ENCODE data around the gene SLCO2B1.

Gene SLCO2B1

GRCh38 chr11:75223954-75224643 lies 73.2 kb downstream of the SLCO2B1 start:
- ChIA-PET CTCF (interaction anchor here (0.8 to 2.4 kb wide), 3 partner anchors 10 to 19 kb away, joined by 3 to 8 read pairs (median 7); no protein-coding TSS in a partner anchor), POLR2A (no interaction called here)
- no peak for TF ChIP-seq TARDBP (IDR thresholded peaks at IDR 0.05)
- TF ChIP-seq PKNOX1 (IDR thresholded peaks at IDR 0.05): no peak
- TF ChIP-seq ELF4 (IDR thresholded peaks at IDR 0.05): no peak
- TF ChIP-seq FOXM1 (IDR thresholded peaks at IDR 0.05; ENCODE audit: borderline replicate concordance): no peak
- no peak for TF ChIP-seq SUZ12 (IDR thresholded peaks at IDR 0.05)
- no peak for TF ChIP-seq FOXA1 (IDR thresholded peaks at IDR 0.05)
- TF ChIP-seq NFRKB (IDR thresholded peaks at IDR 0.05): no peak
- no peak for TF ChIP-seq ARNT (IDR thresholded peaks at IDR 0.05)
- TF ChIP-seq BHLHE40 (IDR thresholded peaks at IDR 0.05; ENCODE audit: borderline replicate concordance): no peak
- TF ChIP-seq ZNF384 (IDR thresholded peaks at IDR 0.05): no peak
- TF ChIP-seq SP1 (IDR thresholded peaks at IDR 0.05): no peak
- TF ChIP-seq FOXK2 (IDR thresholded peaks at IDR 0.05): no peak
- TF ChIP-seq L3MBTL2 (conservative IDR thresholded peaks at IDR 0.05): no peak
- no peak for TF ChIP-seq LEF1 (IDR thresholded peaks at IDR 0.05; ENCODE audit: borderline replicate concordance)
- no peak for TF ChIP-seq CTBP1 (IDR thresholded peaks at IDR 0.05; ENCODE audit: borderline replicate concordance)
- TF ChIP-seq HDGF (IDR thresholded peaks at IDR 0.05; ENCODE audit: borderline replicate concordance): no peak
- DNase-seq (ENCODE audit: extremely low spot score): no peak

DNA sequence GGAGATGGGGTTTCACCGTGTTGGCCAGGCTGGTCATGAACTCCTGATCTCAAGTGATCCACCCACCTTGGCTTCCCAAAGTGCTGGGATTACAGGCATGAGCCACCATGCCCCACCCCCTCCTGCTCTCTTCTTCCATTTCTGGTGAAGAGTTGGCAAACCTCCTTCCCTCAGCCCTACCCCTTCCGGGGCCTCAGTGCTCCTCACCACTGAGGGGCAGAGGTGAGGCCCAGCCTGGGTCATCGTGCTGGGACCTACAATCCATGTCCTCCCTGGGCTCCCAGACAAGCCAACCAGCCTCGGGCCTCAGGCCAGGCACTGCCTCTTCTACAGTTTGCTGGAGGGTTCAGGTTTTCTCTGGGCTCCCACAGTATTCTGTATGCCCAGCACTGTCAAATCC lies 74.9 kb downstream of the SLCO2B1 start:
- no peak for DNase-seq (ENCODE audit: extremely low spot score)
- TF ChIP-seq ELF4 (IDR thresholded peaks at IDR 0.05): no peak
- no peak for TF ChIP-seq ZNF384 (IDR thresholded peaks at IDR 0.05)
- TF ChIP-seq TARDBP (IDR thresholded peaks at IDR 0.05): no peak
- TF ChIP-seq L3MBTL2 (conservative IDR thresholded peaks at IDR 0.05): no peak
- no peak for TF ChIP-seq FOXK2 (IDR thresholded peaks at IDR 0.05)
- no peak for TF ChIP-seq FOXM1 (IDR thresholded peaks at IDR 0.05; ENCODE audit: borderline replicate concordance)
- TF ChIP-seq SUZ12 (IDR thresholded peaks at IDR 0.05): no peak
- no peak for TF ChIP-seq CTBP1 (IDR thresholded peaks at IDR 0.05; ENCODE audit: borderline replicate concordance)
- no peak for TF ChIP-seq ARNT (IDR thresholded peaks at IDR 0.05)
- ChIA-PET CTCF (interaction anchor here (1.1 kb wide), 1 partner anchor 11 kb away, joined by 4 read pairs; no protein-coding TSS in a partner anchor), POLR2A (no interaction called here)

- POLR2A ChIA-PET: no interaction called here
- DNase-seq (ENCODE audit: extremely low spot score): no peak
- CTCF ChIA-PET: no interaction called here
- TF ChIP-seq PKNOX1 (IDR thresholded peaks at IDR 0.05) (no peak), FOXM1 (IDR thresholded peaks at IDR 0.05; ENCODE audit: borderline replicate concordance) (no peak), LEF1 (IDR thresholded peaks at IDR 0.05; ENCODE audit: borderline replicate concordance) (no peak), HDGF (IDR thresholded peaks at IDR 0.05; ENCODE audit: borderline replicate concordance) (no peak), SUZ12 (IDR thresholded peaks at IDR 0.05) (no peak), FOXA1 (IDR thresholded peaks at IDR 0.05) (no peak), BHLHE40 (IDR thresholded peaks at IDR 0.05; ENCODE audit: borderline replicate concordance) (no peak), ZNF384 (IDR thresholded peaks at IDR 0.05) (no peak), ELF4 (IDR thresholded peaks at IDR 0.05) (no peak), SP1 (IDR thresholded peaks at IDR 0.05) (no peak), FOXK2 (IDR thresholded peaks at IDR 0.05) (no peak), L3MBTL2 (conservative IDR thresholded peaks at IDR 0.05) (no peak), TARDBP (IDR thresholded peaks at IDR 0.05) (no peak), NFRKB (IDR thresholded peaks at IDR 0.05) (no peak), CTBP1 (IDR thresholded peaks at IDR 0.05; ENCODE audit: borderline replicate concordance) (no peak)
Measured at GRCh38 chr11:75229466-75229865, 78.6 kb downstream of the SLCO2B1 start.

GRCh38 chr11:75230621-75231020 lies 79.7 kb downstream of the SLCO2B1 start:
- TF ChIP-seq LEF1 (IDR thresholded peaks at IDR 0.05; ENCODE audit: borderline replicate concordance) (no peak), FOXK2 (IDR thresholded peaks at IDR 0.05) (no peak), TARDBP (IDR thresholded peaks at IDR 0.05) (no peak), CTBP1 (IDR thresholded peaks at IDR 0.05; ENCODE audit: borderline replicate concordance) (no peak), SP1 (IDR thresholded peaks at IDR 0.05) (no peak), PKNOX1 (IDR thresholded peaks at IDR 0.05) (no peak), HDGF (IDR thresholded peaks at IDR 0.05; ENCODE audit: borderline replicate concordance) (no peak), ARNT (IDR thresholded peaks at IDR 0.05) (no peak), FOXA1 (IDR thresholded peaks at IDR 0.05) (no peak), BHLHE40 (IDR thresholded peaks at IDR 0.05; ENCODE audit: borderline replicate concordance) (no peak), NFRKB (IDR thresholded peaks at IDR 0.05) (no peak), L3MBTL2 (conservative IDR thresholded peaks at IDR 0.05) (no peak), FOXM1 (IDR thresholded peaks at IDR 0.05; ENCODE audit: borderline replicate concordance) (no peak), ZNF384 (IDR thresholded peaks at IDR 0.05) (no peak), ELF4 (IDR thresholded peaks at IDR 0.05) (no peak), SUZ12 (IDR thresholded peaks at IDR 0.05) (no peak)
- POLR2A ChIA-PET: no interaction called here
- CTCF ChIA-PET: interaction anchor here (0.6 kb wide), 1 partner anchor 241 kb away, joined by 3 read pairs; no protein-coding TSS in a partner anchor
- no peak for DNase-seq (ENCODE audit: extremely low spot score)

DNA sequence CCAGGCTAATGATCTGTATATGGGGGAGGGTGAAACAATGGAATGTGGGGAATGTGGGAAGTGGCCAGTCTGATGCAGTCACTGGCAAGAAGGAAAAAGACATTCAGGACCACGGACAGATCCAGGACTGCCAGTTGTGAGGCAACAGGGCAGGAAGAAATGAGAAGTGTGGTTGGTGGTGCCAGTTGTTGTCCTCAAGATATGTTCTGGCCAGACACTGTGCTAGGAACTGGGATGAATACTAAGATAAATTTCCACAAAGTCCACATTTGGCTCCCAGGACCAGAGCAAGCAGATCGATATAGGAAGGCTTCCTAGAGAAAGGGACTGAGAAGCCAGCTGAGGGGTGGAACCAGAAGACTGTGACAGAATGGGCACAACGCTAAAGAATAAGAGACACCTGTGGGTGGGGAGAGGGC lies 82.9 kb downstream of the SLCO2B1 start:
- peak; percentile 44 for DNase-seq (ENCODE audit: extremely low spot score)
- CTCF ChIA-PET: interaction anchor here (0.8 kb wide), 1 partner anchor 13 kb away, joined by 4 read pairs; no protein-coding TSS in a partner anchor
- POLR2A ChIA-PET: no interaction called here
- TF ChIP-seq SP1 (IDR thresholded peaks at IDR 0.05): no peak
- TF ChIP-seq BHLHE40 (IDR thresholded peaks at IDR 0.05; ENCODE audit: borderline replicate concordance): no peak
- TF ChIP-seq FOXK2 (IDR thresholded peaks at IDR 0.05): no peak

DNA sequence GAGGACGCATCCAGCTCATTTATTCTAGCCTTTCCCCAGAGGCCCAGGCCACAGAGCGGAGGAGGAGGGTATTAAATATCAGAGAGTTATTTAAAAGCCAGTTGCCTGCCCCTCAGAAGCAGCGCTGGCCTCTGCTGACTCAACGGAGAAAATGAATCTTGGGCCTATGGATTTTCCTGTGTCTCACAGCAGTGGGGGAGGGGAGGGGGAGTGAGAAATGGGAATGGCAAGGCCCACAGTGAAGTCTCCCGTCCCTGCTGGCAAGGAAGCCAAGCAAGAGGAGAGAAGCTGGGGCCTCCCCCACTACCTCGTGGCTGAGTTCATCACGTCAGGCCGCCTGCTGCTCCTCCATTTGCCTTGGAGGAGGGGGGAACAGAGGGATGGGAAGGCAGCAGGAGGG lies 85.2 kb downstream of the SLCO2B1 start:
- TF ChIP-seq PKNOX1 (IDR thresholded peaks at IDR 0.05) (no peak), SUZ12 (IDR thresholded peaks at IDR 0.05) (no peak), CTBP1 (IDR thresholded peaks at IDR 0.05; ENCODE audit: borderline replicate concordance) (no peak), FOXK2 (IDR thresholded peaks at IDR 0.05) (no peak), ARNT (IDR thresholded peaks at IDR 0.05) (no peak), L3MBTL2 (conservative IDR thresholded peaks at IDR 0.05) (no peak), ELF4 (IDR thresholded peaks at IDR 0.05) (no peak), LEF1 (IDR thresholded peaks at IDR 0.05; ENCODE audit: borderline replicate concordance) (no peak), NFRKB (IDR thresholded peaks at IDR 0.05) (no peak), FOXA1 (IDR thresholded peaks at IDR 0.05) (no peak), FOXM1 (IDR thresholded peaks at IDR 0.05; ENCODE audit: borderline replicate concordance) (no peak), SP1 (IDR thresholded peaks at IDR 0.05) (no peak)
- POLR2A ChIA-PET: no interaction called here
- no peak for DNase-seq (ENCODE audit: extremely low spot score)
- CTCF ChIA-PET: interaction anchor here (0.8 to 1.5 kb wide), 3 partner anchors 12 to 95 kb away, joined by 3 to 4 read pairs (median 3); no protein-coding TSS in a partner anchor
